Ascending aorta (tissue), 2 donors: ENCODE results near the gene CAPN15. TPM values are rescaled to one million over a fixed set of nuclear protein-coding genes. Genes with fewer than 3 reads are reported as not detected.

Experiments
- DNase-seq, 2 donors: peaks; one replicate each; pipeline ENCODE4 v3.0.0-alpha.2; 2019; ENCODE audit warnings: low spot score in 2 of 2
- H3K27ac ChIP-seq, 2 donors: fragments of 200-600 bp; sonication (generic); one replicate each; pipeline ENCODE4 v1.5.1; 2016 to 2017; ENCODE audit warnings: mild to moderate bottlenecking in 1 of 2
- H3K27me3 ChIP-seq: fragments of 200-600 bp; sonication (generic); one replicate; pipeline ENCODE4 v1.5.1; 2017
- H3K36me3 ChIP-seq, 2 donors: fragments of 200-600 bp; sonication (generic); one replicate each; pipeline ENCODE4 v1.5.1; 2016
- H3K4me1 ChIP-seq, 2 donors: fragments of 200-600 bp; sonication (generic); one replicate each; pipeline ENCODE4 v1.5.1; 2016 to 2017; ENCODE audit warnings: mild to moderate bottlenecking in 1 of 2
- H3K4me3 ChIP-seq, 2 donors: fragments of 200-600 bp; sonication (generic); one replicate each; pipeline ENCODE4 v1.5.1; 2016 to 2017; ENCODE audit warnings: mild to moderate bottlenecking in 1 of 2
- H3K9me3 ChIP-seq, 2 donors: fragments of 200-600 bp; sonication (generic); one replicate each; pipeline ENCODE4 v1.5.1; 2016
- intact Hi-C: fragments of 100-400 bp; cut with DNase I; formaldehyde crosslinking; loops from one replicate; pipeline ENCODE4 v1.15.1; 2023
- total RNA-seq: library from RNA; depleted of rRNA; stranded (reverse); fragments of >200 nt; gene quantifications from one replicate; pipeline ENCODE4 v1.1.0, GENCODE V29; 2016
- TF ChIP-seq, protein P1 (sequence below), 3 experiments: fragments of 200-600 bp in 2 of 3; fragments of 450-650 bp in 1 of 3; sonication (generic) in 2 of 3; IDR thresholded peaks; one replicate each; pipeline ENCODE4 v1.5.1; 2016 to 2019; ENCODE audit warnings: antibody characterized with exemption in 3 of 3, mild to moderate bottlenecking in 1 of 3, moderate library complexity in 1 of 3

Gene CAPN15
- total RNA-seq, 1 donor from 2014 or later = 249 TPM

DNA sequence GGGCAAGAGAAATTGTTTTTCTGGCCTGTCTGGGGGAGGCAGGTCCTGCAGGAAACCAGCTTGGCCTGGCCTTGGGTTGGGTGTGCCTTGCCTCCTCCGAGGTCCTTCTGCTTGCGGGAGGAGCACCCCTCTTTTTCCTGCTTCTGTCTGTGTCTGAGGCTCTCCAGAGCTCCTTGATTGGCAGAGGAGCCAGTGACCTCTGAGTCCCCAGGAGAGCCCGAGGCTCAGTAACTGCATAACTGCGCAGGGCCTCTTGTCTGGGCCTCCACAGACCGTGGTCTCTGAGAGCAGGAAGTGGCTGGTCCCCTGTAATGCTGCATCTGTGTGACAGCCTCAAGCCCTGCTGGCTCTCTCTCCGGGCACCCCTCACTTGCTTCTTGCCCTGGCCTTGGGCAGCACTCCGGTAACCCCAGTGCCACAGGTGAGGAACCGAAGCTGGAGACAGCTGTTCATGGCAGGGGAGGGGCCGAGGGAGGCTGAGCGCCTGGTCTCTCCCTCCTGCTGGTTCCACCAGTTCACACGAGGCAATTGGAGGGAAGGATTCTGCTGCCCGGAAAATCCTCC, 1.6 kb downstream of the CAPN15 start:
- Histone ChIP-seq H3K4me1 (peaks cover 14 to 34% of the 10 kb centered on the region in 2 donors), H3K27me3 (no peaks in the 10 kb centered on the region), H3K9me3 (no peaks in the 10 kb centered on the region), H3K27ac (peak overlapping the region in 1 of 2 donors; percentile 15), H3K4me3 (peak overlapping the region; percentile 66 to 88), H3K36me3 (no peaks in the 10 kb centered on the region)
- intact Hi-C loops = loop anchor here (5.0 kb wide), 2 partner anchors 147 to 297 kb away; partner anchors contain the start of genes FAM234A and PGAP6
- TF ChIP-seq, protein P1, sequence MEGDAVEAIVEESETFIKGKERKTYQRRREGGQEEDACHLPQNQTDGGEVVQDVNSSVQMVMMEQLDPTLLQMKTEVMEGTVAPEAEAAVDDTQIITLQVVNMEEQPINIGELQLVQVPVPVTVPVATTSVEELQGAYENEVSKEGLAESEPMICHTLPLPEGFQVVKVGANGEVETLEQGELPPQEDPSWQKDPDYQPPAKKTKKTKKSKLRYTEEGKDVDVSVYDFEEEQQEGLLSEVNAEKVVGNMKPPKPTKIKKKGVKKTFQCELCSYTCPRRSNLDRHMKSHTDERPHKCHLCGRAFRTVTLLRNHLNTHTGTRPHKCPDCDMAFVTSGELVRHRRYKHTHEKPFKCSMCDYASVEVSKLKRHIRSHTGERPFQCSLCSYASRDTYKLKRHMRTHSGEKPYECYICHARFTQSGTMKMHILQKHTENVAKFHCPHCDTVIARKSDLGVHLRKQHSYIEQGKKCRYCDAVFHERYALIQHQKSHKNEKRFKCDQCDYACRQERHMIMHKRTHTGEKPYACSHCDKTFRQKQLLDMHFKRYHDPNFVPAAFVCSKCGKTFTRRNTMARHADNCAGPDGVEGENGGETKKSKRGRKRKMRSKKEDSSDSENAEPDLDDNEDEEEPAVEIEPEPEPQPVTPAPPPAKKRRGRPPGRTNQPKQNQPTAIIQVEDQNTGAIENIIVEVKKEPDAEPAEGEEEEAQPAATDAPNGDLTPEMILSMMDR (IDR thresholded peaks at IDR 0.05) = no peak
- DNase-seq = no peak

DNA sequence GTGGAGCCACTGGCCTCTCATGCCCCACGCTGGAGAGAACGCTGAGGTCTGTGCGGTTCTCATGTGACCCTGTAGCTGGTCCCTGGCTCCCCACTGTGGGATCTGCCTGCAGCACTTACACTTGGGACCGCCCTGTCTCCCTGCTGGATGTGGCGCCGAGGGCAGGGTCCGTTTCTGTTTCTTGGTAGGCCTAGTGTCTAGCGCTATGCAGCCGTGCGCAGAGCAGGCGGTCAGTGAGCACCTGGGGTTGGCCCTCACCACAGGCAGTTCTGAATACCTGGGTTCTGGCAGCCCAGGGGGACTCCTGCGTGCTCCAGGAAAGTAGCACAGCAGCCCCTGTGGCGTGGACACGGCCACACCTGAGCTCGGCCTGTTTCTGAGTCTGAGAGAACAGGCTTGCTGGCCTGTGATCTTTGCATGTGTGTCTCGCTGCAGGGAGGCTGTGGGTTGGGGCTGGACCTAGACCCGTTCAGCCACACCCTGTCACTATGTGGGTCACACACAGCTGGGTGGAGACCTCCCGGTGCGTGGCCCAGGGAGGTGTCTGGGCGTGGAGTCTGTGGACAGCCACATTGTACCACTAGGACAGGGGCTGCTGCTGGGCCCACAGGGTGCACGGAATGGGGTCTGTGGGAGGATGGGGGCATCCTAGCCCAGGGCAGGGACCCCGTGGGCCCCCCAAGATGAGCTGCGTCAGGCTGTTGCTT, 2.8 kb downstream of the CAPN15 start:
- no peaks in the 10 kb centered on the region for H3K36me3 ChIP-seq
- intact Hi-C loops = no loop called here
- no peaks in the 10 kb centered on the region for H3K9me3 ChIP-seq
- H3K27me3 ChIP-seq = no peaks in the 10 kb centered on the region
- H3K4me3 ChIP-seq = no peak overlapping the region
- TF ChIP-seq, protein P1 (IDR thresholded peaks at IDR 0.05) = no peak
- peaks cover 14 to 32% of the 10 kb centered on the region in 2 donors for H3K4me1 ChIP-seq
- H3K27ac ChIP-seq = no peak overlapping the region
- no peak for DNase-seq

DNA sequence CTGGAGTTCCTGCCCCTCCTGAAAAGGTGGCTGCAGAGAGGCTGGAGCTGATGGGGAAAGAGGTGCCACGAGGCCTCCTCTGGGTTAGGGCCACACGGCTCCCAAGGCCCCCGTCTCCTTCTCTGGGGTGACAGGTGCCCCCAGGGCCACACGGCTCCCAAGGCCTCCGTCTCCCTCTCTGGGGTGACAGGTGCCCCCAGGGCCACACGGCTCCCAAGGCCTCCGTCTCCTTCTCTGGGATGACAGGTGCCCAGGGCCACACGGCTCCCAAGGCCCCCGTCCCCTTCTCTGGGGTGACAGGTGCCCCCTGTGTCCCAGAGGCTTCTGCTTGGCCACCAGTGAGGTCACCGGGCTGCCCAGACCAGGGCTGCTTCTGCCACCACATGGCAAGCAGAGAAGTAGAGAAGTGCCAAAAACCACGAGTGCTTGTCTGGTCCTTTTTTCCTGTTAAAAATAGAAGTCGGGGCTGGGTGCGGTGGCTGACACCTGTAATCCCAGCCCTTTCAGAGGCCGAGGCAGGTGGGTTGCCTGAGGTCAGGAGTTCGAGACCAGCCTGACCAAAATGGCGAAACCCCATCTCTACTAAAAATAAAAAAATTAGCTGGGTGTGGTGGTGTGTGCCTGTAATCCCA, 4.1 kb downstream of the CAPN15 start:
- Histone ChIP-seq H3K4me1 (peaks cover 4 to 20% of the 10 kb centered on the region in 2 donors), H3K9me3 (no peaks in the 10 kb centered on the region), H3K36me3 (peaks cover 0 to 8% of the 10 kb centered on the region in 2 donors), H3K4me3 (no peak overlapping the region), H3K27ac (no peak overlapping the region), H3K27me3 (no peaks in the 10 kb centered on the region)
- intact Hi-C loops = no loop called here
- TF ChIP-seq, protein P1 (IDR thresholded peaks at IDR 0.05) = no peak
- no peak for DNase-seq

DNA sequence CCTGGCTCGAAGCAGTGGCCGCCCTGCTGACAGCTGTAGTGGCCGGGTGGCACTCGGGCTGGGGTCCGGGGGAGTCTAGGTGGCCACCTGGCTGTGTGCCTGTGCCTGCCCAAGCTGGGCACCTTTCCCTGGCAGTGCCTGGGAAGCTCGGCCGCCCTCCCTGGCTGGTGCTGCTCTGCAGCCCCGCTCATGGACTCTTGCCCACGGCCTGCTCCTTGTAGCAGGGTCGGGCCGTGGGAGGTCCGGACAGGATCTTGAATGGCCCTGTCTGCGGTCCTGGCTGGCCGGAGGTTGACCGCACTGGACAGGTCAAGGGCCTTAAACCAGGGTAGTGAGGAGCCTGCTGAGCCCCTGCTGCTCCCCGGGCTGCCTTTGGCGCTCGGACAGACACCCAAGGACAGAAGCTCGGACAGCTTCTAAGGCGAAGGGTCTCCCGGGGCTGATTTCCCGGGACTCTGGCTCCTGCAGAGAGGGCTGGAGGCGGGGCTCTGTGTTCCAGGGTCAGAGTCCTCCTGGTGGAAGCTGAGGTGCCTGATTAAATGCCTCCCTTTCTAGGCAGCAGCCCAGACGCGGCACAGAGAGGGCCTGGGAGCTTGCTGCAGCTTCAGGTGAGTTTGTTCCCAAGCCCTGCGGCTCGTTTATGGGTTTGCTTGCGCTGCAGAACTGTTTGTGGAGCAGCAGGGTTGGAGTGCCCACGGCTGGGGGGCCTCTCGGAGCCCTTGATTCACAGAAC, 6.0 kb downstream of the CAPN15 start:
- H3K36me3 ChIP-seq = peaks cover 0 to 18% of the 10 kb centered on the region in 2 donors

DNA sequence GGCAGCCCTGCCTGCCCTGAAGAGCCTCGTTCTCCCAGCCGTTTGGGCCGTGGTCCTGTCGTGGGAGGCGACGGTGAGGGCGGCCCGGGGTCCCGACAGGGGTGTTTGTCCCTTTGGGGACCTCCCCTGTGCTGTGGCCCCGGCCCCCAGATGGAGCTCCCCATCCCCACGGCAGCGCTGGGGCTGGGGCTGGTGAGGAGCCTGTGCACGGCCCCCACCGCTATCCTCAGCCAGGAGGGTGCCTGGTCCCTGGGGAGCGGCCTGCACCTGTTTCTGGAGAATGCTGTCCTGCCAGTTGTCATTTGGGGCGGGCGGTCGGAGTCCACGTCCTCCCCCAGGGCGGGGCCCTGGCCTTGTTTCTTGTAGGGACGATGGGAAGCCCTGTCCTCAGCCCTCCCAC, 6.6 kb downstream of the CAPN15 start:
- no peaks in the 10 kb centered on the region for H3K27me3 ChIP-seq
- H3K9me3 ChIP-seq = no peaks in the 10 kb centered on the region
- TF ChIP-seq, protein P1 (IDR thresholded peaks at IDR 0.05) = no peak
- intact Hi-C loops = no loop called here
- H3K4me1 ChIP-seq = peaks cover 0 to 9% of the 10 kb centered on the region in 2 donors
- H3K36me3 ChIP-seq = peaks cover 0 to 18% of the 10 kb centered on the region in 2 donors
- DNase-seq = no peak
- no peak overlapping the region for H3K4me3 ChIP-seq
- no peak overlapping the region for H3K27ac ChIP-seq

More for the DNA sequence above, 6.0 kb downstream of the CAPN15 start:
- TF ChIP-seq, protein P1 (IDR thresholded peaks at IDR 0.05) = no peak
- intact Hi-C loops = no loop called here
- Histone ChIP-seq H3K4me3 (no peak overlapping the region), H3K27me3 (no peaks in the 10 kb centered on the region), H3K4me1 (peaks cover 1 to 13% of the 10 kb centered on the region in 2 donors), H3K9me3 (no peaks in the 10 kb centered on the region), H3K27ac (no peak overlapping the region)
- no peak for DNase-seq
